Mesangial cell (primary cell): ENCODE data around the gene POPDC3. TPM values are rescaled to one million over a fixed set of nuclear protein-coding genes. Genes with fewer than 3 reads are reported as not detected.

Experiments
- total RNA-seq: library from RNA; depleted of rRNA; stranded (reverse); fragments of >200 nt; gene quantifications from 2 replicates; pipeline ENCODE4 v1.2.3, GENCODE V29; 2015

Gene POPDC3
- total RNA-seq = 2.9 and 11.4 TPM in 2 replicates

DNA sequence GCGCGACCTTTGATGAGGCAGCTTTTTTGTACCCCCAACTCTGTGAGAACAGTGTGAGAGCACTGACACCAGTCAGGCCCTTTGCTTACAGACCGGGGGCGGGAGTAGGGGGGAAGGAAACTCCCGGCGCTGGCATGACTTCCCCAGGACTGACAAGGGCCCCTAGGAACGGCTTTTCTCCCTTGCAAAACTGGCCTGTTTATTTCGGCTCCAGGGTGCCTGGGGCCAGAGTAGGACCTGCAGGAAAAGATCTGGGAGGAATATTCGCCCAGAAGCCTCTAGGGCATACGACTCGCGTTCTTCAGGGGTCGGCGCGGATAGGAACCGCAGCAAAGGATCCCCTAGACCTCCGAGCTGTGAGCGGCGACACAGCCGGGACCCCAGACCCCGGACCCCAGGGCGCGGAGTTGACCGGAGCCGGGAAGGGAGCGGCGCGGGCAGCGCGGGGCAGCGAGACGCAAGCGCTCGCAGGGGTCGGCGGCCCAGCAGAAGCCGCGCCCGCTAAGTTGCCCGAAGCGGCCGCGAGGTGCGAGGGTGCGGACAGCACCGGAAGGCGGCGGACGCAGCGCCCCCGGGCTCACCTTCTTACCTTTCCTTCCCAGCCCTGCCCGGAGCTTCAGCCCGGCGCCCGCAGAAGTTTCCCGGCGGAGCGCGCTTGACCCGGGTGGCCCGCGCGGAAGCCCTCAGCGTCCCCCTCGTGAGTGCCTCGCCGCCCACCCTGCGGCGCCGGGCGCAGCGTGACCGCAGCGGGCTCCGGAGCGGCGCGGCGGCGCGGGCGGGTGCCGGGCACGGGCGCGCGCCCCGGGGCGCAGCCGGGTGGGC, at the start of gene POPDC3:
Gene POPDC3, minus strand, starts transcription at position 771 of the 822 bp plus-strand sequence. CDS start 18,105 bp downstream, outside the sequence.

Other genes starting within 250 kb of the POPDC3 start
- gene LIN28B, start 222.9 kb downstream of the POPDC3 start, total RNA-seq = 0.13 TPM in 1 of 2 replicates, not detected in the other
- gene PREP, start 223.1 kb upstream of the POPDC3 start, total RNA-seq = 18.0 and 20.0 TPM in 2 replicates